Body of pancreas (tissue), 4 donors: ENCODE data around the gene SCN4A. TPM values are rescaled to one million over a fixed set of nuclear protein-coding genes. Genes with fewer than 3 reads are reported as not detected.

Experiments
- ATAC-seq: fragments of 150-250 bp; one replicate; pipeline ENCODE4 v1.9.1; 2016
- DNase-seq, 4 donors: peaks; one replicate each; pipeline ENCODE4 v3.0.0-alpha.2; 2019
- H3K27ac ChIP-seq, 4 donors: fragments of 200-600 bp; sonication (generic); 1 replicate in 3 of 4; 2 replicates in 1 of 4; pipeline versions ENCODE4 v1.5.1 to v1.6.1; 2016 to 2019; ENCODE audit warnings: mild to moderate bottlenecking in 1 of 4, mixed read lengths in 1 of 4, moderate library complexity in 1 of 4
- H3K27me3 ChIP-seq, 2 donors: fragments of 200-600 bp; sonication (generic); one replicate each; pipeline ENCODE4 v1.6.0; 2016; ENCODE audit warnings: mild to moderate bottlenecking in 1 of 2
- H3K36me3 ChIP-seq, 2 donors: fragments of 200-600 bp; sonication (generic); replicated peaks in 1 of 2; 2 replicates each; pipeline ENCODE4 v1.5.1; 2016; ENCODE audit warnings: low read depth in 2 of 2; ENCODE audit not compliant: insufficient read depth in 1 of 2
- H3K4me1 ChIP-seq: fragments of 200-600 bp; sonication (generic); one replicate; pipeline ENCODE4 v1.6.0; 2016
- H3K4me3 ChIP-seq, 2 donors: fragments of 200-600 bp; sonication (generic); 1 replicate in 1 of 2; 2 replicates in 1 of 2; pipeline ENCODE4 v1.5.1; 2016 to 2019
- H3K9me3 ChIP-seq, 3 donors: fragments of 200-600 bp; sonication (generic); 1 replicate in 2 of 3; 2 replicates in 1 of 3; pipeline ENCODE4 v1.5.1; 2016
- POLR2A ChIP-seq, 3 donors: fragments of 450-650 bp; IDR thresholded peaks; one replicate each; pipeline ENCODE4 v1.6.1; 2016; ENCODE audit warnings: antibody characterized with exemption in 3 of 3, mild to moderate bottlenecking in 2 of 3
- WGBS, 2 donors: methylation state at CpG; one replicate each; pipeline ENCODE4 v1.1.5; 2017; 5-methylcytosine and 5-hydroxymethylcytosine counted together
- intact Hi-C: fragments of 100-400 bp; cut with DNase I; formaldehyde crosslinking; loops from one replicate; pipeline ENCODE4 v1.15.1; 2023
- total RNA-seq, 2 donors: library from RNA; depleted of rRNA; stranded (reverse); fragments of >200 nt; gene quantifications; one replicate each; pipeline ENCODE4 v1.1.0, GENCODE V29; 2016
- TF ChIP-seq, protein P1 (sequence below), 7 experiments: fragments of 450-650 bp in 4 of 7; fragments of 200-600 bp in 3 of 7; sonication (generic) in 3 of 7; IDR thresholded peaks; one replicate each; pipeline ENCODE4 v1.5.1; 2016 to 2019; ENCODE audit warnings: antibody characterized with exemption in 7 of 7

Gene SCN4A
- total RNA-seq, 2 donors from 2014 or later, result 0.26 to 1.3 TPM

DNA sequence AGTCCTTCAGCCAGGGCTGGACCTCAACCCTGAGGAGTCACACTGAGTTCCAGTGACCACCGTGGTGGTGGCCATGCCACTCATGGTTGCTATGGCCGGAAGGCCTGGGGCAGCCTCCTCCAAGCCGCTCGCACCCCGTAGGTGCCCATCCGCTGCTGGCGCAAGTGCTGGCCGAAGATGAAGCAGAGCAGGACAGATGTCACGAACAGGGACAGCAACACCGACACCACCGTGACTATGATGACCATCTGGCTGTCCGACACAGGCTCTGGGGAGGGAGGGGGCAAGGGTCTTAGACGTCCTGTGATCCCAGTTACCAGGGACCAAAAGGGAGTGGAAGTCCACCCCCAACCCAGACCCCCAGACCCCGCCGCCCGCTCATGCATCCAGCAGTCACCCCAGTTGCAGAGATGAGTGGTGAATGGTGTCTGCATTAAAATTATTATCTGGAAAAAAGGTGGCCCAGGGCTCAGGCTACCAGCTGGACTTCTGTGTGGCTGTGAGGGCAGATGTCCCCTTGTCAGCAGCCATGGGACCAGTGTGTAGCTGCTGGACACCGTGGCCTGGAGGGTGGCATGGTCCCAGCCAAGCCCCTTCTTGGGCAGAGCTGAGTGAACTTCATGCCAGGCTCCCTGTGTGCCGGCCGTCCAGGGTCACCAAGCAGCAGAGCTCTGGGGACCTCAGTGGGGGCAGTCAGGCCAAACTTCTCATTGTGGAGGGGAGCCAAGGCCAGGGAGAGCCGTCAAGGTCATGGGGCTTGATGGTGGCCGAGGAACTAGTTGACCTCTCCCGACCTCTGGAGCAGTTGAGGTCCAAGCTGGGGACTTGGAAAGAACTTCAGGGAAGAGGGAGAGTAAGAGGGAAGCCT, 30.2 kb upstream of the SCN4A start:
- H3K9me3 ChIP-seq, result no peaks in the 10 kb centered on the region
- H3K4me1 ChIP-seq, result peaks cover 12% of the 10 kb centered on the region
- WGBS, 2 donors, result 84 to 88% methylated on average over 20 to 21 of the region's 22 CpGs
- no peaks in the 10 kb centered on the region for H3K36me3 ChIP-seq
- ATAC-seq, result no peak
- intact Hi-C loops, result no loop called here
- DNase-seq, result no peak
- TF ChIP-seq POLR2A (IDR thresholded peaks at IDR 0.05), result no peak
- TF ChIP-seq, protein P1, sequence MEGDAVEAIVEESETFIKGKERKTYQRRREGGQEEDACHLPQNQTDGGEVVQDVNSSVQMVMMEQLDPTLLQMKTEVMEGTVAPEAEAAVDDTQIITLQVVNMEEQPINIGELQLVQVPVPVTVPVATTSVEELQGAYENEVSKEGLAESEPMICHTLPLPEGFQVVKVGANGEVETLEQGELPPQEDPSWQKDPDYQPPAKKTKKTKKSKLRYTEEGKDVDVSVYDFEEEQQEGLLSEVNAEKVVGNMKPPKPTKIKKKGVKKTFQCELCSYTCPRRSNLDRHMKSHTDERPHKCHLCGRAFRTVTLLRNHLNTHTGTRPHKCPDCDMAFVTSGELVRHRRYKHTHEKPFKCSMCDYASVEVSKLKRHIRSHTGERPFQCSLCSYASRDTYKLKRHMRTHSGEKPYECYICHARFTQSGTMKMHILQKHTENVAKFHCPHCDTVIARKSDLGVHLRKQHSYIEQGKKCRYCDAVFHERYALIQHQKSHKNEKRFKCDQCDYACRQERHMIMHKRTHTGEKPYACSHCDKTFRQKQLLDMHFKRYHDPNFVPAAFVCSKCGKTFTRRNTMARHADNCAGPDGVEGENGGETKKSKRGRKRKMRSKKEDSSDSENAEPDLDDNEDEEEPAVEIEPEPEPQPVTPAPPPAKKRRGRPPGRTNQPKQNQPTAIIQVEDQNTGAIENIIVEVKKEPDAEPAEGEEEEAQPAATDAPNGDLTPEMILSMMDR (IDR thresholded peaks at IDR 0.05), result no peak
- H3K27ac ChIP-seq, result peak overlapping the region in 1 of 4 donors; percentile 39
- H3K27me3 ChIP-seq, result peaks cover 0 to 1% of the 10 kb centered on the region in 2 donors
- H3K4me3 ChIP-seq, result no peak overlapping the region

GRCh38 chr17:64001763-64002529, 29.2 kb upstream of the SCN4A start:
- Histone ChIP-seq H3K4me1 (peaks cover 17% of the 10 kb centered on the region), H3K27ac (peak overlapping the region in 1 of 4 donors; percentile 39), H3K36me3 (no peaks in the 10 kb centered on the region), H3K4me3 (no peak overlapping the region), H3K9me3 (no peaks in the 10 kb centered on the region), H3K27me3 (peaks cover 0 to 6% of the 10 kb centered on the region in 2 donors)
- TF ChIP-seq POLR2A (IDR thresholded peaks at IDR 0.05), result no peak
- TF ChIP-seq, protein P1 (IDR thresholded peaks at IDR 0.05), result no peak
- WGBS, 2 donors, result 74 to 82% methylated on average over 4 to 14 of the region's 14 CpGs
- intact Hi-C loops, result no loop called here
- DNase-seq (no peak), ATAC-seq (peak; percentile 34)

DNA sequence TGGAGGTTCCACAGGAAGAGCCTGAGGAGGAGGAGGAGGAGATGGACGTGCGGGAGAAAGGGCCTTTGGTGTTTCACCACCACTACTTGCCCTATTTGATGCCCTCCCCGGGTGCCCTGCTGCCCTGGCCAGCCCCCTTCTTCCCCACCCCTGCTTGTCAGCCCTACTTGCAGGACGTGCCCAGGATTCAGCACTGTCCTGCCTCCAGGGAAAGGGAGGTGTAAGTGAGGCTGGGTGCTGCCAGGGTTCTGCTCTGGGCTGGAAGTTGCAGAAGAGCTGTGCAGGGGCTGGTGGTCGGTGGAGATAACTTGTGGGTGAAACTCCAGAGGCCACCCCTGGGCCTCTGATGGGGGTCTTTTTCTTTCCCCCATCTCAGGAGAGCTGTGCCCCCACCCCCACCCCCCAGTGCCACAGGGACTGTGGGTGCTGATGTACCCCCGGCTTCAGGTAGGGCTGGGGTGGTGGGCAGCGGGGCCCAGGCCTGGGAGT, 28.4 kb upstream of the SCN4A start:
- ATAC-seq (no peak), DNase-seq (no peak)
- WGBS, 2 donors, result 68 to 76% methylated on average over 5 to 6 of the region's 7 CpGs
- Histone ChIP-seq H3K27ac (no peak overlapping the region), H3K9me3 (no peaks in the 10 kb centered on the region), H3K4me3 (no peak overlapping the region), H3K36me3 (no peaks in the 10 kb centered on the region), H3K27me3 (peaks cover 0 to 6% of the 10 kb centered on the region in 2 donors), H3K4me1 (peaks cover 17% of the 10 kb centered on the region)
- TF ChIP-seq, protein P1 (IDR thresholded peaks at IDR 0.05), result no peak
- TF ChIP-seq POLR2A (IDR thresholded peaks at IDR 0.05), result no peak
- intact Hi-C loops, result no loop called here

GRCh38 chr17:63999680-64000531, 27.2 kb upstream of the SCN4A start:
- Histone ChIP-seq H3K9me3 (no peaks in the 10 kb centered on the region), H3K27ac (no peak overlapping the region), H3K36me3 (no peaks in the 10 kb centered on the region), H3K4me1 (peaks cover 17% of the 10 kb centered on the region), H3K4me3 (no peak overlapping the region), H3K27me3 (peaks cover 0 to 6% of the 10 kb centered on the region in 2 donors)
- no peak for ATAC-seq
- intact Hi-C loops, result no loop called here
- 72 to 78% methylated on average over 25 of the region's 25 CpGs for WGBS, 2 donors
- no peak for DNase-seq
- TF ChIP-seq, protein P1 (IDR thresholded peaks at IDR 0.05), result peak in 1 of 7 experiments; percentile 30
- no peak for TF ChIP-seq POLR2A (IDR thresholded peaks at IDR 0.05)
